ENCODE measurements around the gene TBC1D30.
"Not testable (repeated sequence)": the region's sequence is repeated elsewhere in the genome, so short reads cannot be mapped to it uniquely, and the experiment has no call there.

TBC1D30 gene

GRCh38 chr12:64824500-64825142, at the start of gene TBC1D30:
TBC1D30 (plus strand) TSS chr12:64824647; CDS start chr12:64824880, 233 bp downstream.
- Histone ChIP-seq H3K9me3 (ENCODE audit: control insufficient read depth, low read length) (peaks cover 12% of the 10 kb centered on the region), H3K4me3 (ENCODE audit: low read length) (peak within 1 kb of the TSS; percentile 80), H3K4me1 (ENCODE audit: control insufficient read depth, insufficient read depth, low read length) (peaks cover 11% of the 10 kb centered on the region), H3K27me3 (replicated peaks; ENCODE audit: control insufficient read depth, insufficient read depth, low read length) (peaks cover 39% of the 10 kb centered on the region), H3K9ac (ENCODE audit: low read length) (no peak within 1 kb of the TSS), H3K36me3 (ENCODE audit: control insufficient read depth, insufficient read depth, low read length, severe bottlenecking) (no peaks in the 10 kb centered on the region)
- DNase-seq (ENCODE audit: low read depth) = peak; percentile 60

- not testable (repeated sequence) for H3K9ac ChIP-seq (ENCODE audit: low read length); H3K4me3 ChIP-seq (ENCODE audit: low read length); H3K36me3 ChIP-seq (ENCODE audit: control insufficient read depth, insufficient read depth, low read length, severe bottlenecking); H3K27me3 ChIP-seq (replicated peaks; ENCODE audit: control insufficient read depth, insufficient read depth, low read length); H3K4me1 ChIP-seq (ENCODE audit: control insufficient read depth, insufficient read depth, low read length); DNase-seq (ENCODE audit: low read depth)
- H3K9me3 ChIP-seq (ENCODE audit: control insufficient read depth, low read length) = peaks cover 20% of the 10 kb centered on the region
These were observed 49.2 kb upstream of the TBC1D30 start for GRCh38 chr12:64775147-64775736.

- no peak overlapping the region for H3K9ac ChIP-seq (ENCODE audit: low read length)
- peaks cover 27% of the 10 kb centered on the region for H3K27me3 ChIP-seq (replicated peaks; ENCODE audit: control insufficient read depth, insufficient read depth, low read length)
- no peaks in the 10 kb centered on the region for H3K36me3 ChIP-seq (ENCODE audit: control insufficient read depth, insufficient read depth, low read length, severe bottlenecking)
- no peak overlapping the region for H3K4me3 ChIP-seq (ENCODE audit: low read length)
- DNase-seq (ENCODE audit: low read depth) = no peak
- H3K4me1 ChIP-seq (ENCODE audit: control insufficient read depth, insufficient read depth, low read length) = peaks cover 8% of the 10 kb centered on the region
- peaks cover 20% of the 10 kb centered on the region for H3K9me3 ChIP-seq (ENCODE audit: control insufficient read depth, low read length)
These were observed 45.0 kb upstream of the TBC1D30 start for GRCh38 chr12:64779354-64779974.

- H3K4me3 ChIP-seq (ENCODE audit: low read length) = peak overlapping the region; percentile 73
- H3K4me1 ChIP-seq (ENCODE audit: control insufficient read depth, insufficient read depth, low read length) = peaks cover 8% of the 10 kb centered on the region
- no peak overlapping the region for H3K9ac ChIP-seq (ENCODE audit: low read length)
- peaks cover 18% of the 10 kb centered on the region for H3K9me3 ChIP-seq (ENCODE audit: control insufficient read depth, low read length)
- DNase-seq (ENCODE audit: low read depth) = no peak
- no peaks in the 10 kb centered on the region for H3K36me3 ChIP-seq (ENCODE audit: control insufficient read depth, insufficient read depth, low read length, severe bottlenecking)
- H3K27me3 ChIP-seq (replicated peaks; ENCODE audit: control insufficient read depth, insufficient read depth, low read length) = peaks cover 27% of the 10 kb centered on the region
These were observed 44.3 kb upstream of the TBC1D30 start for GRCh38 chr12:64780132-64780530.

- Histone ChIP-seq H3K4me3 (ENCODE audit: low read length) (peak overlapping the region; percentile 73), H3K9ac (ENCODE audit: low read length) (no peak overlapping the region), H3K36me3 (ENCODE audit: control insufficient read depth, insufficient read depth, low read length, severe bottlenecking) (no peaks in the 10 kb centered on the region), H3K27me3 (replicated peaks; ENCODE audit: control insufficient read depth, insufficient read depth, low read length) (peaks cover 27% of the 10 kb centered on the region), H3K9me3 (ENCODE audit: control insufficient read depth, low read length) (peaks cover 12% of the 10 kb centered on the region), H3K4me1 (ENCODE audit: control insufficient read depth, insufficient read depth, low read length) (peaks cover 8% of the 10 kb centered on the region)
- peak; percentile 57 for DNase-seq (ENCODE audit: low read depth)
These were observed 43.7 kb upstream of the TBC1D30 start for GRCh38 chr12:64780531-64781279.

GRCh38 chr12:64781280-64782190, 42.9 kb upstream of the TBC1D30 start:
- Histone ChIP-seq H3K4me1 (ENCODE audit: control insufficient read depth, insufficient read depth, low read length) (peaks cover 8% of the 10 kb centered on the region), H3K4me3 (ENCODE audit: low read length) (peak overlapping the region; percentile 73), H3K36me3 (ENCODE audit: control insufficient read depth, insufficient read depth, low read length, severe bottlenecking) (no peaks in the 10 kb centered on the region), H3K9me3 (ENCODE audit: control insufficient read depth, low read length) (peaks cover 4% of the 10 kb centered on the region), H3K9ac (ENCODE audit: low read length) (no peak overlapping the region), H3K27me3 (replicated peaks; ENCODE audit: control insufficient read depth, insufficient read depth, low read length) (peaks cover 27% of the 10 kb centered on the region)
- DNase-seq (ENCODE audit: low read depth) = no peak

GRCh38 chr12:64782191-64782876, 42.1 kb upstream of the TBC1D30 start:
- H3K9me3 ChIP-seq (ENCODE audit: control insufficient read depth, low read length) = no peaks in the 10 kb centered on the region
- H3K4me3 ChIP-seq (ENCODE audit: low read length) = peak overlapping the region; percentile 73
- no peak overlapping the region for H3K9ac ChIP-seq (ENCODE audit: low read length)
- no peaks in the 10 kb centered on the region for H3K36me3 ChIP-seq (ENCODE audit: control insufficient read depth, insufficient read depth, low read length, severe bottlenecking)
- H3K4me1 ChIP-seq (ENCODE audit: control insufficient read depth, insufficient read depth, low read length) = peaks cover 8% of the 10 kb centered on the region
- H3K27me3 ChIP-seq (replicated peaks; ENCODE audit: control insufficient read depth, insufficient read depth, low read length) = peaks cover 27% of the 10 kb centered on the region
- DNase-seq (ENCODE audit: low read depth) = no peak

- Histone ChIP-seq H3K4me1 (ENCODE audit: control insufficient read depth, insufficient read depth, low read length) (peaks cover 8% of the 10 kb centered on the region), H3K9ac (ENCODE audit: low read length) (no peak overlapping the region), H3K9me3 (ENCODE audit: control insufficient read depth, low read length) (no peaks in the 10 kb centered on the region), H3K27me3 (replicated peaks; ENCODE audit: control insufficient read depth, insufficient read depth, low read length) (peaks cover 21% of the 10 kb centered on the region), H3K36me3 (ENCODE audit: control insufficient read depth, insufficient read depth, low read length, severe bottlenecking) (no peaks in the 10 kb centered on the region), H3K4me3 (ENCODE audit: low read length) (no peak overlapping the region)
- DNase-seq (ENCODE audit: low read depth) = no peak
These were observed 38.6 kb upstream of the TBC1D30 start for GRCh38 chr12:64785838-64786237.

- Histone ChIP-seq H3K36me3 (ENCODE audit: control insufficient read depth, insufficient read depth, low read length, severe bottlenecking) (no peaks in the 10 kb centered on the region), H3K4me1 (ENCODE audit: control insufficient read depth, insufficient read depth, low read length) (no peaks in the 10 kb centered on the region), H3K4me3 (ENCODE audit: low read length) (no peak overlapping the region), H3K9ac (ENCODE audit: low read length) (no peak overlapping the region), H3K9me3 (ENCODE audit: control insufficient read depth, low read length) (no peaks in the 10 kb centered on the region), H3K27me3 (replicated peaks; ENCODE audit: control insufficient read depth, insufficient read depth, low read length) (no peaks in the 10 kb centered on the region)
- DNase-seq (ENCODE audit: low read depth) = no peak
These were observed 34.3 kb upstream of the TBC1D30 start for GRCh38 chr12:64790166-64790565.

- Histone ChIP-seq H3K27me3 (replicated peaks; ENCODE audit: control insufficient read depth, insufficient read depth, low read length) (no peaks in the 10 kb centered on the region), H3K9me3 (ENCODE audit: control insufficient read depth, low read length) (no peaks in the 10 kb centered on the region), H3K9ac (ENCODE audit: low read length) (no peak overlapping the region), H3K4me1 (ENCODE audit: control insufficient read depth, insufficient read depth, low read length) (no peaks in the 10 kb centered on the region), H3K36me3 (ENCODE audit: control insufficient read depth, insufficient read depth, low read length, severe bottlenecking) (no peaks in the 10 kb centered on the region), H3K4me3 (ENCODE audit: low read length) (no peak overlapping the region)
- DNase-seq (ENCODE audit: low read depth) = no peak
These were observed 33.4 kb upstream of the TBC1D30 start for GRCh38 chr12:64791036-64791435.
